Measurements from ENCODE around the gene ATAT1.
"Not testable (repeated sequence)": the region's sequence is repeated elsewhere in the genome, so short reads cannot be mapped to it uniquely, and the experiment has no call there.

Gene ATAT1

GRCh38 chr6:30664994-30665767 is 38.5 kb downstream of the ATAT1 start:
- TF ChIP-seq CTCF (IDR thresholded peaks at IDR 0.05; ENCODE audit: control extremely low read depth, extremely low read depth, low read depth, missing control alignments) = no peak
- ChIA-PET CTCF (interaction anchor here (0.8 to 6.3 kb wide), 11 partner anchors 7 to 212 kb away, joined by 3 to 29 read pairs (median 4); partner anchors contain the start of gene DHX16), POLR2A (no interaction called here)
- DNase-seq (ENCODE audit: extremely low spot score) = no peak

- DNase-seq (ENCODE audit: extremely low spot score); POLR2A ChIA-PET: not testable (repeated sequence)
- CTCF ChIA-PET = interaction anchor here (0.8 to 6.3 kb wide), 3 partner anchors 12 to 65 kb away, joined by 3 to 29 read pairs (median 4); no protein-coding TSS in a partner anchor
Observed at GRCh38 chr6:30666300-30666699, 39.6 kb downstream of the ATAT1 start.

- CTCF ChIA-PET = interaction anchor here (1.5 to 18.8 kb wide), 5 partner anchors 8 to 188 kb away, joined by 8 to 776 read pairs (median 15); partner anchors contain the start of genes MDC1 and TUBB
- no peak for TF ChIP-seq CTCF (IDR thresholded peaks at IDR 0.05; ENCODE audit: control extremely low read depth, extremely low read depth, low read depth, missing control alignments)
- POLR2A ChIA-PET = interaction anchor here (0.5 kb wide), 1 partner anchor 56 kb away, joined by 9 read pairs; no protein-coding TSS in a partner anchor
- no peak for DNase-seq (ENCODE audit: extremely low spot score)
Observed at GRCh38 chr6:30670760-30671527, 44.3 kb downstream of the ATAT1 start.

GRCh38 chr6:30672445-30673253 is 46.0 kb downstream of the ATAT1 start, which contains the start of gene DHX16:
DHX16 (minus strand) TSS chr6:30673006; CDS start chr6:30672841, 165 bp downstream.
- peak; percentile 92 for DNase-seq (ENCODE audit: extremely low spot score)
- TF ChIP-seq CTCF (IDR thresholded peaks at IDR 0.05; ENCODE audit: control extremely low read depth, extremely low read depth, low read depth, missing control alignments) = peak; percentile 91
- ChIA-PET POLR2A (interaction anchor here (0.7 to 1.5 kb wide), 4 partner anchors 44 to 59 kb away, joined by 3 to 4 read pairs (median 3); partner anchors contain the start of gene MDC1), CTCF (interaction anchor here (0.6 to 18.8 kb wide), 37 partner anchors 9 to 363 kb away, joined by 3 to 776 read pairs (median 5); partner anchors contain the start of genes MDC1, MRPS18B, PRR3 and TUBB)

GRCh38 chr6:30676660-30677285 is 50.1 kb downstream of the ATAT1 start:
- ChIA-PET POLR2A (no interaction called here), CTCF (interaction anchor here (18.8 kb wide), 1 partner anchor 47 kb away, joined by 776 read pairs; the partner anchor contains the start of genes MDC1 and TUBB)
- DNase-seq (ENCODE audit: extremely low spot score) = no peak
- TF ChIP-seq CTCF (IDR thresholded peaks at IDR 0.05; ENCODE audit: control extremely low read depth, extremely low read depth, low read depth, missing control alignments) = no peak

Data from GM10248 (cell line).